Measurements from ENCODE around the gene GAB2.

DNA sequence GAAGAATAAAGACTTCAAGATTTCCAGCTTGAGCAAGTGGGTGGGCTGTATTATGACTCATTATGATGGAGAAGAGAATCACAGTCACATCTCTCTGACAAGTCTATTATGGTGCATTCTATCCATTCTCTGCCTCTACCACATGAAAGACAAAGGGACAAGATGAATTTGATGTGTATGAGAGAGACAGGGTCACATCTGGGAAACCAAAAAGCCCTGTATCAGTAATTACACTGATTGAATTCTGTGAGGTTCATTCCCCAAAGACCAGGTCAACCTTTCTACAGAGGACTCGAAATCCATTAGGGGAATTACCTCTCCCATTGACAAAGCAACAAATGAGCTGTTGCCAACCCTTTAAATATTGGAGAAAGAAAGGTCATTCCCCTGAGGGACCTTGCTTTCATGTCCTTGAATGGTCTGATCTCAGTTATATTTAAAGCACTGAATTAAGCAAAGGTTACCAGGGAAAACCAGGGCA lies 119.3 kb downstream of the GAB2 start:
- no peak for TF ChIP-seq ZNF596 (tag by site-specific recombination; IDR thresholded peaks at IDR 0.05)
- TF ChIP-seq, protein P1, sequence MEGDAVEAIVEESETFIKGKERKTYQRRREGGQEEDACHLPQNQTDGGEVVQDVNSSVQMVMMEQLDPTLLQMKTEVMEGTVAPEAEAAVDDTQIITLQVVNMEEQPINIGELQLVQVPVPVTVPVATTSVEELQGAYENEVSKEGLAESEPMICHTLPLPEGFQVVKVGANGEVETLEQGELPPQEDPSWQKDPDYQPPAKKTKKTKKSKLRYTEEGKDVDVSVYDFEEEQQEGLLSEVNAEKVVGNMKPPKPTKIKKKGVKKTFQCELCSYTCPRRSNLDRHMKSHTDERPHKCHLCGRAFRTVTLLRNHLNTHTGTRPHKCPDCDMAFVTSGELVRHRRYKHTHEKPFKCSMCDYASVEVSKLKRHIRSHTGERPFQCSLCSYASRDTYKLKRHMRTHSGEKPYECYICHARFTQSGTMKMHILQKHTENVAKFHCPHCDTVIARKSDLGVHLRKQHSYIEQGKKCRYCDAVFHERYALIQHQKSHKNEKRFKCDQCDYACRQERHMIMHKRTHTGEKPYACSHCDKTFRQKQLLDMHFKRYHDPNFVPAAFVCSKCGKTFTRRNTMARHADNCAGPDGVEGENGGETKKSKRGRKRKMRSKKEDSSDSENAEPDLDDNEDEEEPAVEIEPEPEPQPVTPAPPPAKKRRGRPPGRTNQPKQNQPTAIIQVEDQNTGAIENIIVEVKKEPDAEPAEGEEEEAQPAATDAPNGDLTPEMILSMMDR (tag by site-specific recombination; IDR thresholded peaks at IDR 0.05) = no peak
- TF ChIP-seq, protein P2, sequence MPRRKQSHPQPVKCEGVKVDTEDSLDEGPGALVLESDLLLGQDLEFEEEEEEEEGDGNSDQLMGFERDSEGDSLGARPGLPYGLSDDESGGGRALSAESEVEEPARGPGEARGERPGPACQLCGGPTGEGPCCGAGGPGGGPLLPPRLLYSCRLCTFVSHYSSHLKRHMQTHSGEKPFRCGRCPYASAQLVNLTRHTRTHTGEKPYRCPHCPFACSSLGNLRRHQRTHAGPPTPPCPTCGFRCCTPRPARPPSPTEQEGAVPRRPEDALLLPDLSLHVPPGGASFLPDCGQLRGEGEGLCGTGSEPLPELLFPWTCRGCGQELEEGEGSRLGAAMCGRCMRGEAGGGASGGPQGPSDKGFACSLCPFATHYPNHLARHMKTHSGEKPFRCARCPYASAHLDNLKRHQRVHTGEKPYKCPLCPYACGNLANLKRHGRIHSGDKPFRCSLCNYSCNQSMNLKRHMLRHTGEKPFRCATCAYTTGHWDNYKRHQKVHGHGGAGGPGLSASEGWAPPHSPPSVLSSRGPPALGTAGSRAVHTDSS (tag by site-specific recombination; IDR thresholded peaks at IDR 0.05) = no peak
- no peak for TF ChIP-seq SP2 (tag by site-specific recombination; IDR thresholded peaks at IDR 0.05)
- no peak for TF ChIP-seq SETDB1 (IDR thresholded peaks at IDR 0.05; ENCODE audit: insufficient read length, low read length)
- no peak for TF ChIP-seq BCL11A (tag by site-specific recombination; IDR thresholded peaks at IDR 0.05; ENCODE audit: low read depth)
- TF ChIP-seq, protein P3, sequence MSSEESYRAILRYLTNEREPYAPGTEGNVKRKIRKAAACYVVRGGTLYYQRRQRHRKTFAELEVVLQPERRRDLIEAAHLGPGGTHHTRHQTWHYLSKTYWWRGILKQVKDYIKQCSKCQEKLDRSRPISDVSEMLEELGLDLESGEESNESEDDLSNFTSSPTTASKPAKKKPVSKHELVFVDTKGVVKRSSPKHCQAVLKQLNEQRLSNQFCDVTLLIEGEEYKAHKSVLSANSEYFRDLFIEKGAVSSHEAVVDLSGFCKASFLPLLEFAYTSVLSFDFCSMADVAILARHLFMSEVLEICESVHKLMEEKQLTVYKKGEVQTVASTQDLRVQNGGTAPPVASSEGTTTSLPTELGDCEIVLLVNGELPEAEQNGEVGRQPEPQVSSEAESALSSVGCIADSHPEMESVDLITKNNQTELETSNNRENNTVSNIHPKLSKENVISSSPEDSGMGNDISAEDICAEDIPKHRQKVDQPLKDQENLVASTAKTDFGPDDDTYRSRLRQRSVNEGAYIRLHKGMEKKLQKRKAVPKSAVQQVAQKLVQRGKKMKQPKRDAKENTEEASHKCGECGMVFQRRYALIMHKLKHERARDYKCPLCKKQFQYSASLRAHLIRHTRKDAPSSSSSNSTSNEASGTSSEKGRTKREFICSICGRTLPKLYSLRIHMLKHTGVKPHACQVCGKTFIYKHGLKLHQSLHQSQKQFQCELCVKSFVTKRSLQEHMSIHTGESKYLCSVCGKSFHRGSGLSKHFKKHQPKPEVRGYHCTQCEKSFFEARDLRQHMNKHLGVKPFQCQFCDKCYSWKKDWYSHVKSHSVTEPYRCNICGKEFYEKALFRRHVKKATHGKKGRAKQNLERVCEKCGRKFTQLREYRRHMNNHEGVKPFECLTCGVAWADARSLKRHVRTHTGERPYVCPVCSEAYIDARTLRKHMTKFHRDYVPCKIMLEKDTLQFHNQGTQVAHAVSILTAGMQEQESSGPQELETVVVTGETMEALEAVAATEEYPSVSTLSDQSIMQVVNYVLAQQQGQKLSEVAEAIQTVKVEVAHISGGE (tag by site-specific recombination; conservative IDR thresholded peaks at IDR 0.05; ENCODE audit: low read depth) = no peak
